ENCODE data around the gene NDUFA5.
A peak's percentile ranks its signal among the peaks of the same experiment; 100 is the strongest.
"Not testable (repeated sequence)": the region's sequence is repeated elsewhere in the genome, so short reads cannot be mapped to it uniquely, and the experiment has no call there.

NDUFA5 gene

DNA sequence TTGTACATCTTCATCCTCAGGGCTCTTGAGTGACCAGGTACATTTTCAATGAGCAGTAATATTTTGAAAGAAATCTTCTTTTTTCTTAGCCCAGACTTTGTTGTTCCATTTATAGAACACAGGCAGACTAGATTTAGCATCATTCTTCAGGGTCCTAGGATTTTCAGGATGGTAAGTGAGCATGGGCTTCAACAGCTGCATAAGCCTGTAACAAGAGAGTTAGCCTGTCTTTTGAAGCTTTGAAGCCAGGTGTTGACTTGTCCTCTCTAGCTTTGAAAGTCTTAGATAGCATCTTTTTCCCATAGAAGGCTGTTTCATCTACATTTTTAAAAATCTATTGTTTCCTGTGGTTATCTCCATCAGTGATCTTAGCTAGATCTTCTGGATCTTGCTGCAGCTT, 4.5 kb upstream of the NDUFA5 start:
- DNase-seq (ENCODE audit: low read depth in 2 of 2) = no peak
- TF ChIP-seq, protein P1, sequence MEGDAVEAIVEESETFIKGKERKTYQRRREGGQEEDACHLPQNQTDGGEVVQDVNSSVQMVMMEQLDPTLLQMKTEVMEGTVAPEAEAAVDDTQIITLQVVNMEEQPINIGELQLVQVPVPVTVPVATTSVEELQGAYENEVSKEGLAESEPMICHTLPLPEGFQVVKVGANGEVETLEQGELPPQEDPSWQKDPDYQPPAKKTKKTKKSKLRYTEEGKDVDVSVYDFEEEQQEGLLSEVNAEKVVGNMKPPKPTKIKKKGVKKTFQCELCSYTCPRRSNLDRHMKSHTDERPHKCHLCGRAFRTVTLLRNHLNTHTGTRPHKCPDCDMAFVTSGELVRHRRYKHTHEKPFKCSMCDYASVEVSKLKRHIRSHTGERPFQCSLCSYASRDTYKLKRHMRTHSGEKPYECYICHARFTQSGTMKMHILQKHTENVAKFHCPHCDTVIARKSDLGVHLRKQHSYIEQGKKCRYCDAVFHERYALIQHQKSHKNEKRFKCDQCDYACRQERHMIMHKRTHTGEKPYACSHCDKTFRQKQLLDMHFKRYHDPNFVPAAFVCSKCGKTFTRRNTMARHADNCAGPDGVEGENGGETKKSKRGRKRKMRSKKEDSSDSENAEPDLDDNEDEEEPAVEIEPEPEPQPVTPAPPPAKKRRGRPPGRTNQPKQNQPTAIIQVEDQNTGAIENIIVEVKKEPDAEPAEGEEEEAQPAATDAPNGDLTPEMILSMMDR (IDR thresholded peaks at IDR 0.05; ENCODE audit: low read depth, low read length) = no peak
- no peak overlapping the region for H3K4me3 ChIP-seq (replicated peaks in 1 of 2; ENCODE audit: low read depth in 2 of 2, low read length in 2 of 2)

DNA sequence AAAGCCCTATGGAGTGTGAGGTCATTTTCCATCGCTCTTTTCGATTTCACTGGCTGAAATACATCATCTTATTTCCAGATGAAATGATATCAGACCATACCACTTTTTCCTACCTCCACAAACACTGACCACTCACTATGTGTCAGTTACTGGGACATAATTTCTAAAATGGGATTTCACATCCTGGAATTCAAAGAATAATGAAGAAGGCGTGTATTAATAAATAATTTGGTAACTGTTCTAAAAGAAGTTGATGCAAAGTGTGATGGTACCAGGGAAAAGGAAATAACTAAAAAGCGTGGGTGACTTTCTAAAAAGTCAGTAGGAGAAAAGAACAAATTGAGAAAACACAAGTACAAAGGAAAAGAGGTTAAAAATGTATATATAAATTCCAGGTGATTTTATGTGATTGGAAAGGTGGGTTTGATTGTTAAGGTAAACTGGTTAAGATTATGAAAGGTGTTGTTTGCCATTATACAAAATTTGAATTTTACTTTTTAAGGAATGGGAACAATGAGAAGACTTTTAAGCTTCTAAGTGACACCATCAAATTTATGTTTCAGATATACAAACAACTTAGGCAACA, 764 bp upstream of the NDUFA5 start:
- DNase-seq (ENCODE audit: low read depth in 2 of 2) = no peak
- TF ChIP-seq, protein P1 (IDR thresholded peaks at IDR 0.05; ENCODE audit: low read depth, low read length) = no peak
- peak overlapping the region; percentile 85 to 89 for H3K4me3 ChIP-seq (replicated peaks in 1 of 2; ENCODE audit: low read depth in 2 of 2, low read length in 2 of 2)

DNA sequence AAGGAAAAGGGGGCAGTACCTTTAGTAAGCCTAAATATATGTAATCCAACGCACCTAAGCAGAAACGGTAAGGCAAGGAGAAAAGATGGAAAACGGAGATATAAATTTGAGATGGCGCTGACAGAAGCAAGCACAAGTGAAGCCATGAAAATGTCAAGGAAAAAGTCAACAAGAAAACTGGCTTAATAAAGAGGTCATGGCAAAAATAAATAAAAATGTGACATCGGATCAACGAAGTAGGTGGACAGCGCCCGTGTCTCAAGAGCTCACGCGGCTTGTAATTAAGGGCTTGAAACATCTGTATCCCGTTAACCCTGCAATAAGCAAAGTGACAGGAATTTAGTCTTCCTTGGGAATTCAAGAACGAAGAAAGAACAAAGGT, 611 bp downstream of the NDUFA5 start:
- TF ChIP-seq, protein P1 (IDR thresholded peaks at IDR 0.05; ENCODE audit: low read depth, low read length) = no peak

DNA sequence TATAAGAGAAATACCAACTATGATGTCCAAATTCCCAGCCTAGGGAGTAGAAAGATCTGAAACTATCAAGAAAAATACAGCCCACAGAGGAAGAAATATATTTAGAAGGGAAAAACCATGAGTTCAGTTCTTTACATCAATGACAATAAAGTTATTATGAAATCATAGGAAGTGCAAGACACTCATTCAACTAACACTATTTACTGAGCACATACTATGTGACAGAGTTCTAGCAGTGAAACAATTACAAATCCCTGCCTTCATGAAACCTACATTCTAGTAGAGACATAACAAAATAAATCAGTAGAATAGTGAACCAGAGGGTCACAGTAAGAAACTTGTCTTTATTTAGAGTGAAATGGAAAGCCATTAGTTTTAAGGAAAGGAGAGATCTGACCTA, 2.1 kb downstream of the NDUFA5 start:
- no peak for DNase-seq (ENCODE audit: low read depth in 2 of 2)

More for the DNA sequence above, 611 bp downstream of the NDUFA5 start:
- DNase-seq (ENCODE audit: low read depth in 2 of 2) = no peak
- H3K4me3 ChIP-seq (replicated peaks in 1 of 2; ENCODE audit: low read depth in 2 of 2, low read length in 2 of 2) = peak overlapping the region; percentile 85 to 89

DNA sequence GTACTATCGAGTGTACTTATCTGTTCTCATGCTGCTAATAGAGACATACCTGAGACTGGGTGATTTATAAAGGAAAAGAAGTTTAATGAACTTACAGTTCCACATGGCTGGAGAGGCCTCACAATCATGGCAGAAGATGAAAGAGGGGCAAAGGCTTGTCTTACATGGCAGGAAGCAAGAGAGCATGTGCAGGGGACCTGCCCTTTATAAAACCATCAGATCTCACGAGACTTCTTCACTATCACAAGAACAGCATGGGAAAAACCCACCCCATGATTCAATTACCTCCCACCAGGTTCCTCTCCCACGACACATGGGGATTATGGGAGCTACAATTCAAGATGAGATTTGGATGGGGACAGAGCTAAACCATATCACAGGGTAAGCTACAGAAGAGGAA, 4.5 kb downstream of the NDUFA5 start:
- H3K4me3 ChIP-seq (replicated peaks in 1 of 2; ENCODE audit: low read depth in 2 of 2, low read length in 2 of 2) = no peak overlapping the region
- TF ChIP-seq, protein P1 (IDR thresholded peaks at IDR 0.05; ENCODE audit: low read depth, low read length) = no peak
- DNase-seq (ENCODE audit: low read depth in 2 of 2) = no peak

More for the DNA sequence above, 2.1 kb downstream of the NDUFA5 start:
- no peak overlapping the region for H3K4me3 ChIP-seq (replicated peaks in 1 of 2; ENCODE audit: low read depth in 2 of 2, low read length in 2 of 2)
- TF ChIP-seq, protein P1 (IDR thresholded peaks at IDR 0.05; ENCODE audit: low read depth, low read length) = no peak

DNA sequence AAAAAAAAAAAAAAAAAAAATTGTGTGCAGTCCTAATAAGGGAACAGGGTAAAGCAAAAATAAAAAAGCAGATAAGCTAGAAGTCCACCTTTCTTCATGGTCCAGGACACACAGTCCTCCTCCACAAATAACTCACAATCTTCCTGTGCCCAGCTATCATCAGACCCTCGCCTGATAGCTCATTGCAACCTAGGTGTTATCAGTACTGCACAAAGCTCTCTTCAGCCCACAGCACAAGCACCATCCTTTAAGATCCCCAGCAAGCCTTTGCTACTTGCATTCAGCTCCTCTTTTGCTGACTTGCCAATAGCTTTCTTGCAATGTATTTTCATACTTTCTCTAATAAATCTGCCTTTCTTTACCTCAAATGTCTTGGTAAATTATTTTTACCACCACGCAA, 5.0 kb downstream of the NDUFA5 start:
- TF ChIP-seq, protein P1 (IDR thresholded peaks at IDR 0.05; ENCODE audit: low read depth, low read length) = no peak
- H3K4me3 ChIP-seq (replicated peaks in 1 of 2; ENCODE audit: low read depth in 2 of 2, low read length in 2 of 2) = no peak overlapping the region
- DNase-seq (ENCODE audit: low read depth in 2 of 2) = no peak

DNA sequence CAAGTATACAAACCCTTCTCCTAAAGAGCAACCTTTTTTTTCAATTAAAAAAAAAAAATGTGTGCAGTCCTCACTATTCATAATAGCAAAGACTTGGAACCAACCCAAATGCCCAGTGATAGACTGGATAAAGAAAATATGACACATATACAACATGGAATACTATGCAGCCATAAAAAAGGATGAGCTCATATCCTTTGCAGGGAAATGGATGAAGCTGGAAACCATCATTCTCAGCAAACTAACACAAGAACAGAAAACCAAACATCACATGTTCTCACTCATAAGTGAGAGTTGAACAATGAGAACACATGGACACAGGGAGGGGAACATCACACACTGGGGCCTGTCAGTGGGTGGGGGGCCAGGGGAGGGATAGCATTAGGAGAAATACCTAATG, 5.5 kb downstream of the NDUFA5 start:
- not testable (repeated sequence) for DNase-seq (ENCODE audit: low read depth in 2 of 2); H3K4me3 ChIP-seq (replicated peaks in 1 of 2; ENCODE audit: low read depth in 2 of 2, low read length in 2 of 2)

All from cardiac fibroblast (primary cell).